GM12878 (cell line): ENCODE results near the gene RAPGEF1. TPM values are rescaled to one million over a fixed set of nuclear protein-coding genes. Genes with fewer than 3 reads are reported as not detected.
A peak's percentile ranks its signal among the peaks of the same experiment; 100 is the strongest.

Experiments
- ASH2L ChIP-seq: fragments of 300-600, 200-600 bp; sonication (generic); IDR thresholded peaks from 2 replicates; pipeline ENCODE4 v1.6.1; 2017; ENCODE audit warnings: low read depth, mild to moderate bottlenecking, borderline replicate concordance
- ATF2 ChIP-seq: IDR thresholded peaks from 2 replicates; pipeline ENCODE4 v1.6.1; 2012; ENCODE audit warnings: low read length, inconsistent platforms
- ATF7 ChIP-seq: fragments of 450-650 bp; IDR thresholded peaks from 2 replicates; pipeline ENCODE4 v1.6.1; 2016; ENCODE audit warnings: low read depth, mild to moderate bottlenecking
- BACH1 ChIP-seq: fragments of 450-650 bp; IDR thresholded peaks from 2 replicates; pipeline ENCODE4 v1.6.1; 2017; ENCODE audit warnings: mild to moderate bottlenecking, borderline replicate concordance
- E2F8 ChIP-seq: fragments of 450-650 bp; IDR thresholded peaks from 2 replicates; pipeline ENCODE4 v1.6.1; 2018; ENCODE audit warnings: mild to moderate bottlenecking, low read depth, moderate library complexity; ENCODE audit not compliant: partially characterized antibody
- EZH2 ChIP-seq: IDR thresholded peaks from 2 replicates; pipeline ENCODE4 v1.6.1; 2012; ENCODE audit warnings: low read depth, mild to moderate bottlenecking, control low read depth, inconsistent platforms, low read length, borderline replicate concordance; ENCODE audit not compliant: control insufficient read depth
- FOS ChIP-seq: IDR thresholded peaks from 3 replicates; pipeline ENCODE4 v1.6.1; 2011; ENCODE audit warnings: borderline replicate concordance; ENCODE audit not compliant: insufficient read length; ENCODE audit errors: extremely low read depth
- HDGF ChIP-seq: fragments of 450-650 bp; IDR thresholded peaks from 2 replicates; pipeline ENCODE4 v1.6.1; 2016; ENCODE audit warnings: antibody characterized with exemption
- MEF2A ChIP-seq: IDR thresholded peaks from 2 replicates; pipeline ENCODE4 v1.6.1; 2011; ENCODE audit warnings: low read depth, mild to moderate bottlenecking, low read length, moderate library complexity; ENCODE audit not compliant: insufficient read depth
- NBN ChIP-seq: fragments of 450-650 bp; IDR thresholded peaks from 2 replicates; pipeline ENCODE4 v1.6.1; 2016
- NFXL1 ChIP-seq: fragments of 450-650 bp; IDR thresholded peaks from 2 replicates; pipeline ENCODE4 v1.6.1; 2017; ENCODE audit warnings: antibody characterized with exemption, mild to moderate bottlenecking, borderline replicate concordance
- NFYB ChIP-seq: IDR thresholded peaks from 2 replicates; pipeline ENCODE4 v1.6.1; 2011; ENCODE audit warnings: low read depth, mild to moderate bottlenecking, low read length, improper control_type of control experiment, moderate library complexity; ENCODE audit not compliant: insufficient read depth
- NR2C2 ChIP-seq: IDR thresholded peaks from 2 replicates; pipeline ENCODE4 v1.6.1; 2011; ENCODE audit warnings: borderline replicate concordance, low read depth; ENCODE audit not compliant: control insufficient read depth, insufficient read length
- POLR2AphosphoS2 ChIP-seq: IDR thresholded peaks from 2 replicates; pipeline ENCODE4 v1.6.1; 2011; ENCODE audit warnings: low read depth, mild to moderate bottlenecking, low read length, improper control_type of control experiment, moderate library complexity
- SIN3A ChIP-seq: IDR thresholded peaks from 2 replicates; pipeline ENCODE4 v1.6.1; 2012; ENCODE audit warnings: low read depth, low read length, improper control_type of control experiment
- TAF1 ChIP-seq: IDR thresholded peaks from 2 replicates; pipeline ENCODE4 v1.6.1; 2011; ENCODE audit warnings: mild to moderate bottlenecking, low read depth, low read length, borderline replicate concordance
- TCF12 ChIP-seq: IDR thresholded peaks from 2 replicates; pipeline ENCODE4 v1.6.1; 2011; ENCODE audit warnings: low read depth, mild to moderate bottlenecking, low read length
- USF1 ChIP-seq: IDR thresholded peaks from 2 replicates; pipeline ENCODE4 v1.6.1; 2011; ENCODE audit warnings: borderline replicate concordance, low read depth, mild to moderate bottlenecking, moderate library complexity, mixed read lengths, low read length; ENCODE audit not compliant: insufficient read depth; ENCODE audit errors: extremely low read length
- USF2 ChIP-seq: IDR thresholded peaks from 2 replicates; pipeline ENCODE4 v1.6.1; 2011; ENCODE audit warnings: low read depth, low read length, improper control_type of control experiment, borderline replicate concordance
- ZBTB33 ChIP-seq: fragments of 450-650 bp; IDR thresholded peaks from 2 replicates; pipeline ENCODE4 v1.6.1; 2017; ENCODE audit warnings: mild to moderate bottlenecking
- polyA plus RNA-seq, 11 experiments: library from polyadenylated mRNA; depleted of rRNA in 4 of 11; unstranded in 6 of 11; stranded (reverse) in 5 of 11; fragments of >200 nt; fragmentation: Nextera tagmentation in 4 of 11; fragmentation: Illumina TruSeq in 1 of 11; extraction: Ambion mirVana in 4 of 11; extraction: Trizol in 1 of 11; gene quantifications; 1 replicate in 1 of 11; 2 replicates in 10 of 11; pipeline versions ENCODE4 v1.2.1 to v1.2.3, GENCODE V29; 2011 to 2016; ENCODE audit warnings: inconsistent platforms in 2 of 11, missing spikeins in 2 of 11, low read depth in 1 of 11
- total RNA-seq, 4 experiments: library from RNA; depleted of rRNA in 3 of 4; stranded (reverse); fragments of >200 nt in 3 of 4; fragmentation: Illumina TruSeq in 1 of 4; extraction: Trizol in 1 of 4; gene quantifications; 2 replicates each; pipeline versions ENCODE4 v1.2.1 to v1.2.3, GENCODE V29; 2013 to 2021

RAPGEF1 gene
- total and polyA plus RNA-seq, 10 of the 15 experiments (the other 5 are each of a cell fraction or from before 2014, with no cell fraction given), result 0.42 to 113 (median 45.9) TPM

GRCh38 chr9:131590907-131591844 lies 148.7 kb downstream of the RAPGEF1 start (continued):
- no peak for TF ChIP-seq NR2C2
- TF ChIP-seq TCF12, result 0 out of 2 replicates have a peak, but pooled peaks have one; percentile 60
- no peak for TF ChIP-seq NFXL1
- TF ChIP-seq NBN, result 0 out of 2 replicates have a peak, but pooled peaks have one; percentile 41
- no peak for TF ChIP-seq ATF2
- TF ChIP-seq TAF1, result no peak
- TF ChIP-seq BACH1, result no peak
- no peak for TF ChIP-seq EZH2
- peak; percentile 88 for TF ChIP-seq HDGF
- TF ChIP-seq USF2, result no peak
- TF ChIP-seq ASH2L, result no peak
- no peak for TF ChIP-seq ATF7
- no peak for TF ChIP-seq FOS
- 0 out of 2 replicates have a peak, but pooled peaks have one; percentile 29 for TF ChIP-seq ZBTB33
- no peak; the same call in 1 of the 2 replicates for TF ChIP-seq SIN3A
- no peak for TF ChIP-seq E2F8
- TF ChIP-seq USF1, result no peak
- TF ChIP-seq POLR2AphosphoS2, result no peak
- TF ChIP-seq MEF2A, result no peak
- TF ChIP-seq NFYB, result no peak
